Nephron (organoid): ENCODE results near the gene RAPH1.
A peak's percentile ranks its signal among the peaks of the same experiment; 100 is the strongest.
"Not testable (repeated sequence)": the region's sequence is repeated elsewhere in the genome, so short reads cannot be mapped to it uniquely, and the experiment has no call there.

Experiments
- H3K27ac Mint-ChIP-seq, 3 experiments: 2 replicates each; pipeline ENCODE4 v1.8.0; 2020; ENCODE audit warnings: mixed read lengths in 3 of 3, mild to moderate bottlenecking in 2 of 3, moderate library complexity in 1 of 3
- H3K27me3 Mint-ChIP-seq: 2 replicates; pipeline ENCODE4 v1.8.0; 2021; ENCODE audit warnings: low read depth, mild to moderate bottlenecking, moderate library complexity, mixed read lengths
- H3K36me3 Mint-ChIP-seq: 2 replicates; pipeline ENCODE4 v1.8.0; 2020; ENCODE audit warnings: low read depth, mixed read lengths
- H3K4me1 Mint-ChIP-seq: 2 replicates; pipeline ENCODE4 v1.8.0; 2020; ENCODE audit warnings: mixed read lengths
- H3K4me3 Mint-ChIP-seq, 3 experiments: 2 replicates each; pipeline ENCODE4 v1.8.0; 2020; ENCODE audit warnings: mild to moderate bottlenecking in 3 of 3, mixed read lengths in 3 of 3, moderate library complexity in 2 of 3
- H3K9me3 Mint-ChIP-seq: 2 replicates; pipeline ENCODE4 v1.8.0; 2020; ENCODE audit warnings: mixed read lengths
- CTCF ChIP-seq, 3 experiments: fragments of 200-600 bp; sonication (generic); IDR thresholded peaks; one replicate each; pipeline ENCODE4 v1.5.0; 2021; ENCODE audit warnings: antibody characterized with exemption in 3 of 3; ENCODE audit not compliant: unreplicated experiment in 3 of 3

The RAPH1 gene

DNA sequence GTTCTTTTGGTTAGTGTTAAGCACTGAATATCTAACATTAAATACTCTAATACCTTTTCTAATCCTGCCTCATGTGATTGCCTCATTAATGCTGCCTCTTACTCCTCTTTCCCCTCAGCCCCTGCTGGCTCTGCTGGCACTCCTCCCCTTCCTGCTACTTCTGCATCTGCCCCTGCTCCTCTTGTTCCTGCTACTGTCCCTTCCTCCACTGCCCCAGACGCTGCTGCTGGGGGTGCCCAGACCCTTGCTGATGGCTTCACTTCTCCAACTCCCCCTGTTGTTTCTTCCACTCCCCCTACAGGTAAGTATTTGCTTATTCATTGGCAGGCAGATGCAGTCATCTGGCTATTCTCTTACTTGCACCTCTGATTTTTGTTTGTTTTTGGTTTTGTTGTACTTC lies 138.4 kb downstream of the RAPH1 start:
- Mint-ChIP-seq H3K27ac (peak overlapping the region in 1 of 3 experiments; percentile 19), H3K27me3 (no peaks in the 10 kb centered on the region), H3K4me3 (no peak overlapping the region), H3K4me1 (no peaks in the 10 kb centered on the region), H3K36me3 (peaks cover 64% of the 10 kb centered on the region), H3K9me3 (no peaks in the 10 kb centered on the region)
- TF ChIP-seq CTCF (IDR thresholded peaks at IDR 0.05; ENCODE audit: unreplicated experiment in 3 of 3): no peak

GRCh38 chr2:203395858-203396257 lies 139.2 kb downstream of the RAPH1 start:
- peaks cover 60% of the 10 kb centered on the region for H3K36me3 Mint-ChIP-seq
- H3K9me3 Mint-ChIP-seq: no peaks in the 10 kb centered on the region
- peak overlapping the region in 1 of 3 experiments; percentile 13 for H3K27ac Mint-ChIP-seq
- H3K4me1 Mint-ChIP-seq: no peaks in the 10 kb centered on the region
- H3K27me3 Mint-ChIP-seq: no peaks in the 10 kb centered on the region
- no peak for TF ChIP-seq CTCF (IDR thresholded peaks at IDR 0.05; ENCODE audit: unreplicated experiment in 3 of 3)
- no peak overlapping the region for H3K4me3 Mint-ChIP-seq

GRCh38 chr2:203394519-203395227 lies 140.4 kb downstream of the RAPH1 start:
- no peak for TF ChIP-seq CTCF (IDR thresholded peaks at IDR 0.05; ENCODE audit: unreplicated experiment in 3 of 3)
- H3K36me3 Mint-ChIP-seq: peaks cover 63% of the 10 kb centered on the region
- no peak overlapping the region for H3K4me3 Mint-ChIP-seq
- no peaks in the 10 kb centered on the region for H3K27me3 Mint-ChIP-seq
- no peaks in the 10 kb centered on the region for H3K4me1 Mint-ChIP-seq
- no peaks in the 10 kb centered on the region for H3K9me3 Mint-ChIP-seq
- no peak overlapping the region for H3K27ac Mint-ChIP-seq

- H3K9me3 Mint-ChIP-seq, H3K4me3 Mint-ChIP-seq, H3K27me3 Mint-ChIP-seq, H3K27ac Mint-ChIP-seq, H3K4me1 Mint-ChIP-seq: not testable (repeated sequence)
- peaks cover 43% of the 10 kb centered on the region for H3K36me3 Mint-ChIP-seq
Observed at GRCh38 chr2:203388153-203388552, 146.9 kb downstream of the RAPH1 start.

GRCh38 chr2:203383038-203383437 lies 152.1 kb downstream of the RAPH1 start:
- TF ChIP-seq CTCF (IDR thresholded peaks at IDR 0.05; ENCODE audit: unreplicated experiment in 3 of 3): no peak
- no peaks in the 10 kb centered on the region for H3K9me3 Mint-ChIP-seq

DNA sequence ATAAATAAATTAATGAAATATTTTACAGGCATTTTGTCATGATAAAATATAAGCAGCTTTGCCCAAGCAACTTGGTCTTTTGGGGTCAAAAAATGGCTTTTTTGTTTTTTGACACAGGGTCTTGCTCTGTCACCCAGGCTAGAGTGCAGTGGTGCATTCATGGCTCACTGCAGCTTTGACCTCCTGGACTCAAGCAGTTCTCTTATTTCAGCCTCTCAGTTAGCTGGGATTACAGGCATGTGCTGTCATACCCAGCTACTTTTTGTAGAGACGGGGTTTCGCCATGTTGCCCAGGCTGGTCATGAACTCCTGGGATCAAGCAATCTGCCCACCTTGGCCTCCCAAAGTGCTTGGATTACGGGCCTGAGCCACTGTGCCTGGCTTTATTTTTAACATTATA lies 155.9 kb downstream of the RAPH1 start:
- H3K36me3 Mint-ChIP-seq: peaks cover 38% of the 10 kb centered on the region
- peaks cover 4% of the 10 kb centered on the region for H3K4me1 Mint-ChIP-seq
- H3K27ac Mint-ChIP-seq: no peak overlapping the region
- no peaks in the 10 kb centered on the region for H3K9me3 Mint-ChIP-seq
- no peak for TF ChIP-seq CTCF (IDR thresholded peaks at IDR 0.05; ENCODE audit: unreplicated experiment in 3 of 3)
- H3K4me3 Mint-ChIP-seq: no peak overlapping the region
- H3K27me3 Mint-ChIP-seq: no peaks in the 10 kb centered on the region

More at GRCh38 chr2:203383038-203383437, 152.1 kb downstream of the RAPH1 start:
- Mint-ChIP-seq H3K36me3 (peaks cover 37% of the 10 kb centered on the region), H3K4me1 (peaks cover 4% of the 10 kb centered on the region), H3K4me3 (no peak overlapping the region), H3K27ac (no peak overlapping the region), H3K27me3 (no peaks in the 10 kb centered on the region)
